Activated CD8-positive, alpha-beta memory T cell treated with anti-CD3 and anti-CD28 coated beads for 4 hours (primary cell): ENCODE measurements around the gene EFCC1.

Experiments used
- DNase-seq, 2 donors: peaks; one replicate each; pipeline ENCODE4 v3.0.0-alpha.2; 2020; ENCODE audit warnings: low read depth in 2 of 2

The EFCC1 gene

GRCh38 chr3:129001101-129001805 is at the start of gene EFCC1:
EFCC1 (plus strand) TSS chr3:129001304; CDS start chr3:129001629, 325 bp downstream.
- no peak for DNase-seq

GRCh38 chr3:128956440-128956839 is 44.7 kb upstream of the EFCC1 start:
- DNase-seq, result no peak

GRCh38 chr3:128965280-128965679 is 35.8 kb upstream of the EFCC1 start:
- no peak for DNase-seq

GRCh38 chr3:128965818-128966217 is 35.3 kb upstream of the EFCC1 start:
- no peak for DNase-seq

GRCh38 chr3:128967748-128968355 is 33.3 kb upstream of the EFCC1 start:
- no peak for DNase-seq

GRCh38 chr3:128969993-128970739 is 30.9 kb upstream of the EFCC1 start:
- peak; percentile 20 to 22 for DNase-seq

GRCh38 chr3:128970740-128971047 is 30.4 kb upstream of the EFCC1 start:
- DNase-seq, result no peak

- DNase-seq, result no peak
Observed at GRCh38 chr3:128971421-128972100, 29.5 kb upstream of the EFCC1 start.

- DNase-seq, result no peak
Observed at GRCh38 chr3:128973988-128974564, 27.0 kb upstream of the EFCC1 start.

- no peak for DNase-seq
Observed at GRCh38 chr3:128975276-128975675, 25.8 kb upstream of the EFCC1 start.

GRCh38 chr3:128983293-128984069 is 17.6 kb upstream of the EFCC1 start:
- no peak for DNase-seq

GRCh38 chr3:128984596-128984995 is 16.5 kb upstream of the EFCC1 start:
- DNase-seq, result no peak

- DNase-seq, result no peak
Observed at GRCh38 chr3:128987302-128988100, 13.6 kb upstream of the EFCC1 start.

- DNase-seq, result no peak
Observed at GRCh38 chr3:128988286-128988685, 12.8 kb upstream of the EFCC1 start.

GRCh38 chr3:128991355-128991895 is 9.7 kb upstream of the EFCC1 start:
- DNase-seq, result no peak

GRCh38 chr3:128992926-128993460 is 8.1 kb upstream of the EFCC1 start:
- no peak for DNase-seq

GRCh38 chr3:128993461-128994172 is 7.5 kb upstream of the EFCC1 start, which contains the start of gene CFAP92:
CFAP92 (minus strand) TSS chr3:128994076; CDS start chr3:128993304, 772 bp downstream.
- peak; percentile 76 to 88 for DNase-seq

- DNase-seq, result no peak
Observed at GRCh38 chr3:128994173-128994512, 7.0 kb upstream of the EFCC1 start.
